Mesendoderm (in vitro differentiated cells): Measurements from ENCODE around the gene MACROH2A2.
"Not testable (repeated sequence)": the region's sequence is repeated elsewhere in the genome, so short reads cannot be mapped to it uniquely, and the experiment has no call there.

Experiments used
- DNase-seq: peaks from one replicate; pipeline ENCODE4 v3.0.0; 2013
- H2AK5ac ChIP-seq: 2 replicates; pipeline ENCODE4 v1.6.1; 2013; ENCODE audit warnings: low read length, inconsistent platforms
- H2BK120ac ChIP-seq: 2 replicates; pipeline ENCODE4 v1.6.1; 2013; ENCODE audit warnings: low read depth, mild to moderate bottlenecking, low read length, moderate library complexity, mixed read lengths
- H2BK15ac ChIP-seq: replicated peaks from 2 replicates; pipeline ENCODE4 v1.6.1; 2013; ENCODE audit warnings: low read depth, mild to moderate bottlenecking, moderate library complexity
- H2BK5ac ChIP-seq: 2 replicates; pipeline ENCODE4 v1.6.1; 2013; ENCODE audit warnings: low read length, inconsistent platforms
- H3K18ac ChIP-seq: 2 replicates; pipeline ENCODE4 v1.6.1; 2013; ENCODE audit warnings: mild to moderate bottlenecking, low read length, mixed read lengths
- H3K23ac ChIP-seq: one replicate; pipeline ENCODE4 v1.6.1; 2013; ENCODE audit warnings: low read length
- H3K27ac ChIP-seq: 2 replicates; pipeline ENCODE4 v1.5.1; 2013; ENCODE audit warnings: low read depth, mild to moderate bottlenecking, inconsistent platforms, low read length, moderate library complexity
- H3K27me3 ChIP-seq: 2 replicates; pipeline ENCODE4 v1.6.1; 2013; ENCODE audit warnings: low read length, control low read depth, mild to moderate bottlenecking, inconsistent platforms; ENCODE audit not compliant: insufficient read depth, poor library complexity
- H3K36me3 ChIP-seq: 2 replicates; pipeline ENCODE4 v1.6.1; 2013; ENCODE audit warnings: low read length, inconsistent platforms; ENCODE audit not compliant: control insufficient read depth, insufficient read depth
- H3K4ac ChIP-seq: one replicate; pipeline ENCODE4 v1.6.1; 2013; ENCODE audit warnings: low read depth, mild to moderate bottlenecking, low read length, moderate library complexity
- H3K4me1 ChIP-seq: 2 replicates; pipeline ENCODE4 v1.6.1; 2013; ENCODE audit warnings: low read depth, low read length, inconsistent platforms; ENCODE audit not compliant: control insufficient read depth
- H3K4me2 ChIP-seq: 2 replicates; pipeline ENCODE4 v1.6.1; 2013; ENCODE audit warnings: low read length
- H3K4me3 ChIP-seq: 2 replicates; pipeline ENCODE4 v1.5.1; 2013; ENCODE audit warnings: mild to moderate bottlenecking, low read length
- H3K56ac ChIP-seq: one replicate; pipeline ENCODE4 v1.6.1; 2013; ENCODE audit warnings: low read length
- H3K79me1 ChIP-seq: 2 replicates; pipeline ENCODE4 v1.6.1; 2013; ENCODE audit warnings: low read length, inconsistent platforms
- H3K79me2 ChIP-seq: 2 replicates; pipeline ENCODE4 v1.6.1; 2013; ENCODE audit warnings: mild to moderate bottlenecking, low read length; ENCODE audit not compliant: control insufficient read depth, insufficient read depth
- H3K9ac ChIP-seq: 2 replicates; pipeline ENCODE4 v1.6.1; 2013; ENCODE audit warnings: low read length, inconsistent platforms
- H4K5ac ChIP-seq: one replicate; pipeline ENCODE4 v1.6.1; 2013; ENCODE audit warnings: low read length
- H4K8ac ChIP-seq: one replicate; pipeline ENCODE4 v1.6.1; 2013; ENCODE audit warnings: low read depth, mild to moderate bottlenecking, control low read depth, low read length, moderate library complexity
- WGBS: extraction: QIAGEN DNeasy Blood & Tissue Kit; methylation state at CpG from one replicate; pipeline ENCODE4 v1.1.7; 2013; ENCODE audit warnings: low lambda C conversion rate, missing lambda C conversion rate; ENCODE audit not compliant: insufficient coverage; ENCODE audit errors: extremely low coverage; 5-methylcytosine and 5-hydroxymethylcytosine counted together

Gene MACROH2A2

GRCh38 chr10:70080789-70081188 lies 28.1 kb downstream of the MACROH2A2 start:
- H4K5ac ChIP-seq, H4K8ac ChIP-seq, H3K79me2 ChIP-seq, H2BK15ac ChIP-seq, DNase-seq, H3K4ac ChIP-seq, H2BK120ac ChIP-seq, H3K36me3 ChIP-seq, H3K23ac ChIP-seq, H3K27ac ChIP-seq, H3K56ac ChIP-seq, H3K4me1 ChIP-seq, H3K9ac ChIP-seq, H3K18ac ChIP-seq, H3K27me3 ChIP-seq, H2AK5ac ChIP-seq, H3K4me3 ChIP-seq, H3K4me2 ChIP-seq, H2BK5ac ChIP-seq, H3K79me1 ChIP-seq: not testable (repeated sequence)
- WGBS: no CpG with 5 or more reads among the region's 2 CpGs

GRCh38 chr10:70084189-70084588 lies 31.5 kb downstream of the MACROH2A2 start:
- no peak overlapping the region for H3K56ac ChIP-seq
- no peak overlapping the region for H3K9ac ChIP-seq
- H3K4ac ChIP-seq: no peak overlapping the region
- no peak overlapping the region for H2BK15ac ChIP-seq
- no peaks in the 10 kb centered on the region for H3K27me3 ChIP-seq
- H3K4me2 ChIP-seq: no peak overlapping the region
- no peaks in the 10 kb centered on the region for H3K79me2 ChIP-seq
- H4K8ac ChIP-seq: no peak overlapping the region
- peaks cover 2% of the 10 kb centered on the region for H3K36me3 ChIP-seq
- no peak overlapping the region for H3K27ac ChIP-seq
- H3K23ac ChIP-seq: no peak overlapping the region
- WGBS: no CpG with 5 or more reads among the region's 6 CpGs
- no peak overlapping the region for H2BK5ac ChIP-seq
- no peak overlapping the region for H2AK5ac ChIP-seq
- H3K79me1 ChIP-seq: no peaks in the 10 kb centered on the region
- H4K5ac ChIP-seq: no peak overlapping the region
- DNase-seq: no peak
- no peak overlapping the region for H3K18ac ChIP-seq
- no peak overlapping the region for H3K4me3 ChIP-seq
- no peaks in the 10 kb centered on the region for H3K4me1 ChIP-seq
- H2BK120ac ChIP-seq: no peak overlapping the region

GRCh38 chr10:70085975-70086613 lies 33.4 kb downstream of the MACROH2A2 start:
- WGBS: no CpG with 5 or more reads among the region's 3 CpGs
- H3K36me3 ChIP-seq: peaks cover 4% of the 10 kb centered on the region

GRCh38 chr10:70087616-70088307 lies 35.1 kb downstream of the MACROH2A2 start:
- H3K27me3 ChIP-seq: no peaks in the 10 kb centered on the region
- H3K23ac ChIP-seq: no peak overlapping the region
- H3K18ac ChIP-seq: no peak overlapping the region
- DNase-seq: no peak
- H3K4me2 ChIP-seq: no peak overlapping the region
- no peak overlapping the region for H2BK120ac ChIP-seq
- no peak overlapping the region for H3K9ac ChIP-seq
- WGBS: no CpG with 5 or more reads among the region's 15 CpGs
- H3K79me2 ChIP-seq: no peaks in the 10 kb centered on the region
- no peak overlapping the region for H2BK15ac ChIP-seq
- H3K56ac ChIP-seq: no peak overlapping the region
- no peak overlapping the region for H3K4me3 ChIP-seq
- no peak overlapping the region for H4K5ac ChIP-seq
- no peak overlapping the region for H2BK5ac ChIP-seq
- H3K79me1 ChIP-seq: no peaks in the 10 kb centered on the region
- H2AK5ac ChIP-seq: no peak overlapping the region
- H3K4me1 ChIP-seq: no peaks in the 10 kb centered on the region
- peaks cover 4% of the 10 kb centered on the region for H3K36me3 ChIP-seq
- no peak overlapping the region for H4K8ac ChIP-seq
- H3K27ac ChIP-seq: no peak overlapping the region
- H3K4ac ChIP-seq: no peak overlapping the region

More at GRCh38 chr10:70085975-70086613, 33.4 kb downstream of the MACROH2A2 start:
- Histone ChIP-seq H3K27ac (no peak overlapping the region), H4K8ac (no peak overlapping the region), H3K79me2 (no peaks in the 10 kb centered on the region), H4K5ac (no peak overlapping the region), H3K4me2 (no peak overlapping the region), H3K23ac (no peak overlapping the region), H3K56ac (no peak overlapping the region), H3K4me3 (no peak overlapping the region), H3K4ac (no peak overlapping the region), H2BK15ac (no peak overlapping the region), H2BK5ac (no peak overlapping the region), H3K9ac (no peak overlapping the region), H2AK5ac (no peak overlapping the region), H3K18ac (no peak overlapping the region), H2BK120ac (no peak overlapping the region), H3K4me1 (no peaks in the 10 kb centered on the region), H3K27me3 (no peaks in the 10 kb centered on the region), H3K79me1 (no peaks in the 10 kb centered on the region)
- no peak for DNase-seq

GRCh38 chr10:70088308-70088698 lies 35.7 kb downstream of the MACROH2A2 start:
- Histone ChIP-seq H3K9ac (no peak overlapping the region), H3K4me2 (no peak overlapping the region), H3K79me2 (no peaks in the 10 kb centered on the region), H2BK5ac (no peak overlapping the region), H3K23ac (no peak overlapping the region), H2AK5ac (no peak overlapping the region), H3K27me3 (no peaks in the 10 kb centered on the region), H4K5ac (no peak overlapping the region), H3K79me1 (no peaks in the 10 kb centered on the region), H3K18ac (no peak overlapping the region), H3K4ac (no peak overlapping the region), H2BK120ac (no peak overlapping the region), H3K36me3 (peaks cover 5% of the 10 kb centered on the region), H3K56ac (no peak overlapping the region), H3K4me3 (no peak overlapping the region), H3K27ac (no peak overlapping the region), H3K4me1 (no peaks in the 10 kb centered on the region), H2BK15ac (no peak overlapping the region), H4K8ac (no peak overlapping the region)
- no peak for DNase-seq
- whole genome bisulfite sequencing: no CpG with 5 or more reads among the region's 3 CpGs
